ENCODE data around the gene ZMYND8. TPM values are rescaled to one million over a fixed set of nuclear protein-coding genes. Genes with fewer than 3 reads are reported as not detected.

Gene ZMYND8
- total and polyA plus RNA-seq, 2 of the 8 experiments (the other 6 are each of a cell fraction or from before 2014, with no cell fraction given) = 50.5 to 163 TPM

DNA sequence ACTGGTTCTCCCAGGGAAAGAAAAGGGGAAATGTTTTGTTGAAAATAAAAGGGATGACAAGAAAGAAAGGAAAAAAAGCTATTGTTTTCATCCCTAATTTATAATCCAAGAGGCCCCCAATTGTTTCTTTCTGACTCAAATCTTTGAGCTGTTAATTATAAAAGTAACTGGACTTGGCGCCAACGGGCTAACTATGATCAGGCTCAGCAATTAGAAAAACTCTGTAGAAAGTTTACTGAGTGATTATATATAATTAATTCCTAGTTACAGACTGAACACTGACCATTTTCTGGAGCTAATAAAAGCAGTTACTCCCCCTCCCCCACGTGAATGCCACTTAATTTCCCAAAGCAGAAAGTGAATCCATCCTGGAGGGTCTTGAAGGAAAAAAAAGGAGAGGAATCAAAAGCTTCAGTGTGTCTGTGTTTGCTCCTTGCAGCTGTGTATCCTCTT is 3.2 kb downstream of the ZMYND8 start (continued):
- TF ChIP-seq CHD7 (IDR thresholded peaks at IDR 0.05; ENCODE audit: insufficient replicate concordance, low read length) = no peak
- TF ChIP-seq SUZ12 (IDR thresholded peaks at IDR 0.05; ENCODE audit: low read length) = no peak

Measured in H1 (cell line).